HFFc6 (cell line): Measurements from ENCODE around the gene FBLN2. TPM values are rescaled to one million over a fixed set of nuclear protein-coding genes. Genes with fewer than 3 reads are reported as not detected.
A peak's percentile ranks its signal among the peaks of the same experiment; 100 is the strongest.

Experiments
- DNase-seq: peaks from one replicate; pipeline ENCODE4 v3.0.0-alpha.2; 2018
- H3K27ac Mint-ChIP-seq: 2 replicates; pipeline ENCODE4 v1.8.0; 2020; ENCODE audit warnings: mild to moderate bottlenecking, mixed read lengths
- H3K27me3 Mint-ChIP-seq: 2 replicates; pipeline ENCODE4 v1.8.0; 2021; ENCODE audit warnings: mild to moderate bottlenecking, moderate library complexity, mixed read lengths; ENCODE audit not compliant: insufficient read depth
- H3K36me3 Mint-ChIP-seq: 2 replicates; pipeline ENCODE4 v1.8.0; 2021; ENCODE audit warnings: low read depth, mixed read lengths
- H3K4me1 Mint-ChIP-seq: 2 replicates; pipeline ENCODE4 v1.8.0; 2020; ENCODE audit warnings: low read depth, mixed read lengths
- H3K4me3 Mint-ChIP-seq: 2 replicates; pipeline ENCODE4 v1.8.0; 2020; ENCODE audit warnings: mild to moderate bottlenecking, moderate library complexity, mixed read lengths
- H3K9me3 Mint-ChIP-seq: 2 replicates; pipeline ENCODE4 v1.8.0; 2020; ENCODE audit warnings: mild to moderate bottlenecking, mixed read lengths
- total RNA-seq, 6 experiments: library from RNA; stranded (reverse); fragmentation: NEBNext Ultra II Directional; extraction: Animal tissue kit (Norgen Biotek cat#: 25700); gene quantifications; 2 replicates in 1 of 6; 3 replicates in 5 of 6; pipeline ENCODE4 v1.2.3, GENCODE V29; 2021
- TF ChIP-seq, protein P1 (sequence below): fragments of 200-600 bp; sonication (generic); IDR thresholded peaks from 2 replicates; pipeline ENCODE4 v1.5.0; 2021; ENCODE audit warnings: antibody characterized with exemption, mild to moderate bottlenecking

FBLN2 gene
- total RNA-seq, 6 experiments from 2014 or later = 55.7 to 84.5 (median 69.4) TPM

DNA sequence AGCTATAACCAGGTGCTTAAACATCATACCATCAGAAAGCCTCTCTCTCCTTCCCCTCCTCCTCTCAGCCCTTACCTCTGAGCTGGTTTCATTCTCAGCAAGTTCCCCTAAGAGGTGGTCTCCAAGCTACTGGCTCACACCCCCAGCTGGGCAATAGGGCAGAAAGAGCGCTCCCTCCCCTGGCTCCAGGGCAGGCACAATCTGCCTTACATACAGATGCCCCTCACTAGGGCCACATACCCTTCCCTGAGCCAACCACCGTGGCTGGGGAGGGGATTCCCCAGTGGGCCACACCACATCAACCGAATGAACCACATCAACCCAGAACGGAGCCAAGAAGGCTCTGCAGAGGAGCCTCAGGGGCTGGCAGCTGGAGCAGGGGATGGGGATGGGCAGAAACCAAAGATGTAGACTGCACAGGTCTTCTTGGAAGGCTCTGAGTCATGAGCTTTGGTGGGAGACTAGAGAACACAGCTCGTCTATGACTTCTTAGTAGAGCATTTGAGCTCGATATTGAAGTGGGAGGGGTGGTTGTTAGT, 4.6 kb upstream of the FBLN2 start:
- peaks cover 20% of the 10 kb centered on the region for H3K9me3 Mint-ChIP-seq
- H3K27ac Mint-ChIP-seq = peak overlapping the region; percentile 83
- TF ChIP-seq, protein P1, sequence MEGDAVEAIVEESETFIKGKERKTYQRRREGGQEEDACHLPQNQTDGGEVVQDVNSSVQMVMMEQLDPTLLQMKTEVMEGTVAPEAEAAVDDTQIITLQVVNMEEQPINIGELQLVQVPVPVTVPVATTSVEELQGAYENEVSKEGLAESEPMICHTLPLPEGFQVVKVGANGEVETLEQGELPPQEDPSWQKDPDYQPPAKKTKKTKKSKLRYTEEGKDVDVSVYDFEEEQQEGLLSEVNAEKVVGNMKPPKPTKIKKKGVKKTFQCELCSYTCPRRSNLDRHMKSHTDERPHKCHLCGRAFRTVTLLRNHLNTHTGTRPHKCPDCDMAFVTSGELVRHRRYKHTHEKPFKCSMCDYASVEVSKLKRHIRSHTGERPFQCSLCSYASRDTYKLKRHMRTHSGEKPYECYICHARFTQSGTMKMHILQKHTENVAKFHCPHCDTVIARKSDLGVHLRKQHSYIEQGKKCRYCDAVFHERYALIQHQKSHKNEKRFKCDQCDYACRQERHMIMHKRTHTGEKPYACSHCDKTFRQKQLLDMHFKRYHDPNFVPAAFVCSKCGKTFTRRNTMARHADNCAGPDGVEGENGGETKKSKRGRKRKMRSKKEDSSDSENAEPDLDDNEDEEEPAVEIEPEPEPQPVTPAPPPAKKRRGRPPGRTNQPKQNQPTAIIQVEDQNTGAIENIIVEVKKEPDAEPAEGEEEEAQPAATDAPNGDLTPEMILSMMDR = no peak
- H3K4me1 Mint-ChIP-seq = peaks cover 79% of the 10 kb centered on the region
- no peaks in the 10 kb centered on the region; the same call in 1 of the 2 replicates for H3K27me3 Mint-ChIP-seq
- H3K36me3 Mint-ChIP-seq = peaks cover 12% of the 10 kb centered on the region; the same call in 1 of the 2 replicates
- peak; percentile 88 for DNase-seq
- H3K4me3 Mint-ChIP-seq = peak overlapping the region; percentile 44

DNA sequence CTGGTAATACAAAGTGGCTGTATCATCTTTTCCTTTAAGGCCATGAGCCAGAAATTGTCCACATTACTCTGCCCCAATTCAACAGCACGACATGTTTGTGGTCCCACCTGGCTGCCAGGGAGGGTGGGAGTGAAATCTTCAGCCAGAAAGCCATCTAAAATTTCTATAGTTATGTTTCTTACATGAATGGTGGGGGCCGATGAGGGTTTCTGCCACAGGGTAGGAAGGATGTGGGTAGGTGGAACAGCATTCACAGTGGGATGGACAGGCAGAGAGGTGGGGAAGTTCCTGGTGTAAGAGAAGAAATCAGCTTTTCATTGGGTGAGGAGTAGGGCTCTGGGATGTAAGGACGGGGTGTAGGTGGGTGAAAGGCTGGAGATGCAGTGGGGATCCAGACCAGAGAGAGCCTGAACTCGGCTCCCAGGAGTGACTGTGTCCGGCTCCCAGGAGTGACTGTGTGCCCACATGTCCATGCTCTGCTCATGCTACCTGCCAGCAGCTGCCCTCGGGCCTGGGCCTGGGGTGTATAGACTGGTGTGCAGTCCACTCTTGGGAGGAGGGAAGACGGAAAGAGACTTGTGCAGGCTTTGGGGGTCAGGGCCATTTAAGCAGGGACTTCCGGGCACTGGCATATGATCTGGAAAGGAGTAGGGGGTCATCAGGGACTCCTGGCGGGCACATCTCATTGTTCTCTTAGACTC, 3.8 kb upstream of the FBLN2 start:
- H3K4me1 Mint-ChIP-seq = peaks cover 79% of the 10 kb centered on the region

DNA sequence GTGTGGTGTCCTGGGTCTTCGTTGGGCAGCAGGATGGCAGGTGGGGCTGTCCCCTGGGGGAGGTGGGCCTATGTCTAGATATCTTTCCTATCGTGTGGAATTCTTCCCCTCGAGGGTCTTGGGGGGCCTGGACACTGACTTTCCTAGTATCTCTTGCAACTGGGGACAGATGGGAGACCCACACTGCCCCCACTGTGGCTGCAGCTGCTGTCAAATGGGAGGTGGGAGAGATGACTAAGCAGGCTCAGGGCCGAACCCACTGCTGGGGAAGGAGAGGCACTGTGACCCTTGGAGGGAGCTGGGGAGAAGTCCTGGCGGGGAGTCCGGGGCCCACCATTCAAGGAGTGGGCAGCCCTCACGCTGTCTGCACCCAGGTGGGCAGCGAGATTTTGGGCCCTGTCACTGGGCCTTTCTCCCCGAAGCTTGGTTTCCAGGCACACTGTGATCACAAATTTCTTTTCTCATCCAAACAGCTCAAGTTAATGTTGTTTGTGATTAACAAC, 2.9 kb upstream of the FBLN2 start:
- DNase-seq = no peak
- H3K36me3 Mint-ChIP-seq = peaks cover 8% of the 10 kb centered on the region; the same call in 1 of the 2 replicates
- peaks cover 79% of the 10 kb centered on the region for H3K4me1 Mint-ChIP-seq
- H3K27ac Mint-ChIP-seq = peak overlapping the region; percentile 83
- TF ChIP-seq, protein P1 = no peak
- H3K9me3 Mint-ChIP-seq = peaks cover 17% of the 10 kb centered on the region
- H3K4me3 Mint-ChIP-seq = no peak overlapping the region
- H3K27me3 Mint-ChIP-seq = no peaks in the 10 kb centered on the region; the same call in 1 of the 2 replicates

More for the DNA sequence above, 3.8 kb upstream of the FBLN2 start:
- no peak overlapping the region for H3K4me3 Mint-ChIP-seq
- peaks cover 20% of the 10 kb centered on the region for H3K9me3 Mint-ChIP-seq
- H3K36me3 Mint-ChIP-seq = peaks cover 12% of the 10 kb centered on the region; the same call in 1 of the 2 replicates
- DNase-seq = no peak
- H3K27me3 Mint-ChIP-seq = no peaks in the 10 kb centered on the region; the same call in 1 of the 2 replicates
- H3K27ac Mint-ChIP-seq = peak overlapping the region; percentile 83
- TF ChIP-seq, protein P1 = no peak

DNA sequence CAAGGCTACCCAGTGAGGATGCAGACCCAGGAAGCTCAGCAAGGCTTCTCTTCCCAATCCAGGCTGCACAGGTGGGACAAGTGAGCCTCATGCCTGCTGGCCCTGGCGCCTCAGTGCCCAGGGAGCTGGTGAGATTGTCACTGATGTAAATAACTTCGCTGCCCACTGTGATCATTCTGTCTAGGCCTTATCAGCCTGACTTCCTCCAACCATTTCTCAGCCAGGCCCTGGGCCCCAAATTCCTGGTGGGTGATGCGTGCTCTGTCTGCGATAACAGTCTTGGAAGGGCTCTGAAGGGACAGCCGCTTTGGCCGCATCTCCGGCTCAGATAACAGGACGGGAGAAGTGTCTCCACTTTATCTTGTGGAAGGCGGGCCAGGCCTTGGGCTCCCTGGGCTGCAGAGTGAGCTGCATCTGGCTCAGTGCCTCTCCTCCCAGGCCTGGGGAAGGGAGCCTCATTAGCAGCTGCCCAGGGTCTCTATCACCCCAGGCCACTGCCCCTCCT, 2.2 kb upstream of the FBLN2 start:
- Mint-ChIP-seq H3K9me3 (peaks cover 10% of the 10 kb centered on the region), H3K27me3 (no peaks in the 10 kb centered on the region; the same call in 1 of the 2 replicates), H3K36me3 (peaks cover 6% of the 10 kb centered on the region; the same call in 1 of the 2 replicates), H3K4me3 (peak overlapping the region; percentile 18; the same call in 1 of the 2 replicates), H3K27ac (peak overlapping the region; percentile 83), H3K4me1 (peaks cover 72% of the 10 kb centered on the region)
- TF ChIP-seq, protein P1 = no peak
- peak; percentile 42 for DNase-seq

DNA sequence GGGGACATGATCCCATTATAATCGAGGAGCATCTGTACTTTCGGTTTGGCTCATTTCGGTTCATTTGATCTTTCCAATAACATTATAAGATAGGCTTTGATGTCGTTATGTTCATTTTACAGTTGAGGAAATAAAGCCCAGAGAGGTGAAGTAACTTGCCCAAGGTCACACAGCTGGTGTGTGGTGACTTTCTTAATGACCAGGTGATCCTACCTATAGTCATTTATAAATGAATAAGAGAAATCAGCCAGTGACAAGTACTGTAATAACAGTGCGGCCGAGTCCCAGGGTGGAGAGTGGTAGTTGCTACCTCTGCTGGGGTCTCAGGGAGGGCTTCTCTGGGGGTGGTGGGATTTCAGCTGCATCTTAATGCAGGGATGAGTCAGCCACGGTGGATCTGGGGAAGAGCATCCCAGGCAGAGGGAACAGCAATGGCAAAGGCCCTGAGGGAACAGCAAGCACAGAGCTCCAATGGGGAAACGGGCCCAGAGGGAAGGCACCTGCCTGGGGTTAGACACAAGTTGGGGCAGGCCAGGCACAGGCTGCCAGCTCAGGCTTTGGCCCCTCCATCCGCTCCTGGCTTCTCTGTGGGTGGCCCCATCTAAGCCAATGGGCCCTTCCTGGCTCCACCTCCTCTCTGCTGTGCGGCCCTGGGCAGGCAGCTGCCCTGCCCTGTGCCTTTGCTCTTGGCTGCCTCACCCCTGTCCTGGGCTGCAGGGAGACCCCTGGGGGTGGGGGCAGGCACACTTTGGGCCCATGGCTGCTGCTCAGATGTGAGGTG, 1.1 kb upstream of the FBLN2 start:
- peak overlapping the region; percentile 83 for H3K27ac Mint-ChIP-seq
- H3K27me3 Mint-ChIP-seq = no peaks in the 10 kb centered on the region; the same call in 1 of the 2 replicates
- no peak for DNase-seq
- no peaks in the 10 kb centered on the region for H3K9me3 Mint-ChIP-seq
- H3K36me3 Mint-ChIP-seq = no peaks in the 10 kb centered on the region
- peak overlapping the region; percentile 76; the same call in 1 of the 2 replicates for H3K4me3 Mint-ChIP-seq
- TF ChIP-seq, protein P1 = no peak
- peaks cover 75% of the 10 kb centered on the region for H3K4me1 Mint-ChIP-seq
